ENCODE measurements around the gene RPS15.
"Not testable (repeated sequence)": the region's sequence is repeated elsewhere in the genome, so short reads cannot be mapped to it uniquely, and the experiment has no call there.

Gene RPS15

DNA sequence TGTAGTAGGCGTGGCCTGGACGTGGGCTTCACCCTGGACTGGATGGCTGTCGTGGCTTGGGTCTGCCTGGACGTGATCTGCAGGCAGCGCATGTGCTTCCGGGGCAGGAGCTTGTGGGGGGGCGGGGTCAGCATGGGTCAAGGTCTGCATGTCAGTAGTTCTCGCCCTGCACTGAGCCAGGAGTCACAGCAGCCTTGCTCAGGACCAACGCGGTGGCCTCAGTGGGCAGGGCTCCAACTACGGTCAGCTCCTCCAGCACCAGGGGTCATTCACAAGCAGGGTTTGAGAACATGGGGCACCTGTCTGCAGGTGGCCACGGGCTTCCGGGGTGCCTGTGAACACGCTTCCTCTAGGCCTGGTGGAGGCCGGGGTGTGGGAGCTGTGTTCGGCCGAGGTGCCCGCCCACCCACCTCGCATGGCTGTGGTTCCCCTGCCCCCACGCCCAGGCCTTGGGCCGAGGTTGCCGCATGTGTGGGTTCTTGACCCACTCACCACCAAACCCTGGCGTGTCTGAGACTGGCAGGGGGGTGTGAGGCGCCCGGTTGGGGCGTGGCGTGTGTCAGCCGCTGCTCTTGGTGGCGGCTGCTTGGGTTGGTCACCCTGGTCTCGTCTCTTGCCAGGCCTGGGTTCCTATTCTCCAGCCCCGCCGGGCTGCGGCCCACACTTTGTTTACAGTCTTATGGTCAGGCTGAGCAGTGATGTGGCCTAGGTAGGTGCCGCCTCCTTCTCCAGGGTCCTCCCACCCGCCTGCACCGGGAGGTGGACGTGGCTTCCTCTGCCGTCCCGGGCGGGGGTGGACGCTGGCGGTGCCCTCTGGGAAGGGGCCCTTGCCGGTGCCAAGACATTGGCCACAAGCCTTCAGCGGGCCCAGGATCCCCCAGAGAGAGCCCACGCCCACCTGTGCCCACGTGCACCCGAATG lies 4.8 kb upstream of the RPS15 start:
- H3K4me2 ChIP-seq (ENCODE audit: low read length), result no peak overlapping the region
- peaks cover 9% of the 10 kb centered on the region for H3K4me1 ChIP-seq (ENCODE audit: control insufficient read depth, insufficient read depth, low read length)
- no peaks in the 10 kb centered on the region for H3K27me3 ChIP-seq (ENCODE audit: control insufficient read depth, insufficient read depth, low read length)
- peaks cover 63% of the 10 kb centered on the region for H3K36me3 ChIP-seq (ENCODE audit: insufficient read depth, low read length)
- H3K9ac ChIP-seq (ENCODE audit: low read depth, low read length), result no peak overlapping the region
- no peak overlapping the region for H3K4me3 ChIP-seq (ENCODE audit: low read length)
- H3K9me3 ChIP-seq (replicated peaks; ENCODE audit: low read length), result no peaks in the 10 kb centered on the region

- Histone ChIP-seq H3K36me3 (ENCODE audit: insufficient read depth, low read length) (peaks cover 58% of the 10 kb centered on the region), H3K9ac (ENCODE audit: low read depth, low read length) (no peak overlapping the region), H3K27me3 (ENCODE audit: control insufficient read depth, insufficient read depth, low read length) (no peaks in the 10 kb centered on the region), H3K4me2 (ENCODE audit: low read length) (no peak overlapping the region), H3K4me3 (ENCODE audit: low read length) (no peak overlapping the region), H3K9me3 (replicated peaks; ENCODE audit: low read length) (no peaks in the 10 kb centered on the region), H3K4me1 (ENCODE audit: control insufficient read depth, insufficient read depth, low read length) (peaks cover 9% of the 10 kb centered on the region)
These were observed 4.2 kb upstream of the RPS15 start for GRCh38 chr19:1434040-1434366.

DNA sequence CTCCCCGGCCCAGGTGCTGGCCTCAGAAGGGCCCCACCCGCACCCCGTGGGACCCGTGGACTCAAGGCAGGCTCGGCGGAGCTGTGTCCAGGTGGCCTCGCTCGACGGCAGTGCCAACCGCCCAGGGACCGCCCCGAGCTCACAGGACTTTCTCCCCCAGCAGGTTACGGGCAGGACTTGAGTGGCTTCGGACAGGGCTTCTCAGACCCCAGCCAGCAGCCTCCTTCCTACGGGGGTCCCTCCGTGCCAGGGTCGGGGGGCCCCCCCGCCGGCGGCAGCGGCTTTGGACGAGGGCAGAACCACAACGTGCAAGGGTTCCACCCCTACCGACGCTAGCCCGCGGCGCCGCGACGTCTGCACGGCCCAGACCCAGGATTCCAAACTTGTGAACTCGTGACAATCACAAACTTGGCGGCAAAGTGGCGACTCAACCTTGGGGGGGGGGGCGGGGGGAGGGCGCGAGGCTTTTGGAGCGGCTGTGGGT lies 3.6 kb upstream of the RPS15 start:
- H3K4me1 ChIP-seq (ENCODE audit: control insufficient read depth, insufficient read depth, low read length), result peaks cover 11% of the 10 kb centered on the region
- no peak overlapping the region for H3K4me2 ChIP-seq (ENCODE audit: low read length)
- H3K9ac ChIP-seq (ENCODE audit: low read depth, low read length), result no peak overlapping the region
- no peak overlapping the region for H3K4me3 ChIP-seq (ENCODE audit: low read length)
- H3K9me3 ChIP-seq (replicated peaks; ENCODE audit: low read length), result no peaks in the 10 kb centered on the region
- H3K27me3 ChIP-seq (ENCODE audit: control insufficient read depth, insufficient read depth, low read length), result no peaks in the 10 kb centered on the region
- peaks cover 57% of the 10 kb centered on the region for H3K36me3 ChIP-seq (ENCODE audit: insufficient read depth, low read length)

GRCh38 chr19:1435378-1435989 lies 2.7 kb upstream of the RPS15 start:
- peaks cover 62% of the 10 kb centered on the region for H3K36me3 ChIP-seq (ENCODE audit: insufficient read depth, low read length)
- no peak overlapping the region for H3K4me3 ChIP-seq (ENCODE audit: low read length)
- H3K9me3 ChIP-seq (replicated peaks; ENCODE audit: low read length), result no peaks in the 10 kb centered on the region
- no peak overlapping the region for H3K9ac ChIP-seq (ENCODE audit: low read depth, low read length)
- peaks cover 19% of the 10 kb centered on the region for H3K4me1 ChIP-seq (ENCODE audit: control insufficient read depth, insufficient read depth, low read length)
- H3K4me2 ChIP-seq (ENCODE audit: low read length), result no peak overlapping the region
- no peaks in the 10 kb centered on the region for H3K27me3 ChIP-seq (ENCODE audit: control insufficient read depth, insufficient read depth, low read length)

GRCh38 chr19:1437609-1438008 lies 587 bp upstream of the RPS15 start:
- no peak overlapping the region for H3K4me3 ChIP-seq (ENCODE audit: low read length)
- H3K9ac ChIP-seq (ENCODE audit: low read depth, low read length), result peak overlapping the region; percentile 25
- no peaks in the 10 kb centered on the region for H3K9me3 ChIP-seq (replicated peaks; ENCODE audit: low read length)
- H3K4me2 ChIP-seq (ENCODE audit: low read length), result peak overlapping the region; percentile 56
- peaks cover 24% of the 10 kb centered on the region for H3K4me1 ChIP-seq (ENCODE audit: control insufficient read depth, insufficient read depth, low read length)
- no peaks in the 10 kb centered on the region for H3K27me3 ChIP-seq (ENCODE audit: control insufficient read depth, insufficient read depth, low read length)
- peaks cover 70% of the 10 kb centered on the region for H3K36me3 ChIP-seq (ENCODE audit: insufficient read depth, low read length)

- H3K4me3 ChIP-seq (ENCODE audit: low read length), result peak overlapping the region; percentile 98
- peaks cover 62% of the 10 kb centered on the region for H3K36me3 ChIP-seq (ENCODE audit: insufficient read depth, low read length)
- H3K4me1 ChIP-seq (ENCODE audit: control insufficient read depth, insufficient read depth, low read length), result peaks cover 25% of the 10 kb centered on the region
These were observed 748 bp downstream of the RPS15 start for GRCh38 chr19:1438933-1439354.

DNA sequence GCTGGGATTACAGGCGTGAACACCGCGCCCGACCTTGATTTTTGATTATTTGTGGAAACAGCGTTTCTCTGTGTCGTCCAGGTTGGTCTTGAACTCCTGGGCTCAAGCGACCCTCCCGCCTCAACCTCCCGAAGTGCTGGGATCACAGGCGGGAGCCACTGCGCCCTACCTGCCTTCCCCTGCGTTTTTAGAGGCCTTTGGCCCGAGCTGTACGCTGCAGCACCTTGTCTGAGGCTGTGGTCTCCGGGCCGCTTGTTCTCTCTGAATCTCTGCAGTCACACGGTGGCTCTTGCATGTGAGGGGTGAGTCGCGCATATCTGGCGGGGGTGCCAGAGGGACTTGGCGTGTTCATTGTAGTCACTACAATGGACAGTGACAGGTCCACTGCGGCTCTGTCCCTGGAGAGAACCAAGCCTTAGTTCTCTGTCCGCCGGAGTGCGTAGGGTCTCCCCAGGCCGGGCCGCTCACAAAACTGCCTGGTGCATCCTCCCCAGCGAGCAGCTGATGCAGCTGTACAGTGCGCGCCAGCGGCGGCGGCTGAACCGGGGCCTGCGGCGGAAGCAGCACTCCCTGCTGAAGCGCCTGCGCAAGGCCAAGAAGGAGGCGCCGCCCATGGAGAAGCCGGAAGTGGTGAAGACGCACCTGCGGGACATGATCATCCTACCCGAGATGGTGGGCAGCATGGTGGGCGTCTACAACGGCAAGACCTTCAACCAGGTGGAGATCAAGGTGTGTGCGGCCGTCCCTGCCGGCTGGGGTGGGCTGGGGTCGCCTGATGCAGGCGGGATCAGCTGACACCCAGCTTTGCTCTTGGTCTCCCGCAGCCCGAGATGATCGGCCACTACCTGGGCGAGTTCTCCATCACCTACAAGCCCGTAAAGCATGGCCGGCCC lies 1.6 kb downstream of the RPS15 start:
- not testable (repeated sequence) for H3K9me3 ChIP-seq (replicated peaks; ENCODE audit: low read length); H3K27me3 ChIP-seq (ENCODE audit: control insufficient read depth, insufficient read depth, low read length)
- peaks cover 26% of the 10 kb centered on the region for H3K4me1 ChIP-seq (ENCODE audit: control insufficient read depth, insufficient read depth, low read length)
- H3K4me3 ChIP-seq (ENCODE audit: low read length), result peak overlapping the region; percentile 98
- peak overlapping the region; percentile 99 for H3K9ac ChIP-seq (ENCODE audit: low read depth, low read length)
- peaks cover 54% of the 10 kb centered on the region for H3K36me3 ChIP-seq (ENCODE audit: insufficient read depth, low read length)
- peak overlapping the region; percentile 99 for H3K4me2 ChIP-seq (ENCODE audit: low read length)

More at GRCh38 chr19:1438933-1439354, 748 bp downstream of the RPS15 start:
- Histone ChIP-seq H3K9ac (ENCODE audit: low read depth, low read length) (peak overlapping the region; percentile 99), H3K9me3 (replicated peaks; ENCODE audit: low read length) (no peaks in the 10 kb centered on the region), H3K27me3 (ENCODE audit: control insufficient read depth, insufficient read depth, low read length) (no peaks in the 10 kb centered on the region), H3K4me2 (ENCODE audit: low read length) (peak overlapping the region; percentile 99)

- Histone ChIP-seq H3K4me1 (ENCODE audit: control insufficient read depth, insufficient read depth, low read length) (peaks cover 28% of the 10 kb centered on the region), H3K36me3 (ENCODE audit: insufficient read depth, low read length) (peaks cover 49% of the 10 kb centered on the region), H3K27me3 (ENCODE audit: control insufficient read depth, insufficient read depth, low read length) (no peaks in the 10 kb centered on the region), H3K4me3 (ENCODE audit: low read length) (peak overlapping the region; percentile 98), H3K4me2 (ENCODE audit: low read length) (peak overlapping the region; percentile 99), H3K9ac (ENCODE audit: low read depth, low read length) (peak overlapping the region; percentile 29), H3K9me3 (replicated peaks; ENCODE audit: low read length) (no peaks in the 10 kb centered on the region)
These were observed 2.2 kb downstream of the RPS15 start for GRCh38 chr19:1440418-1440801.

- H3K9ac ChIP-seq (ENCODE audit: low read depth, low read length), result peak overlapping the region; percentile 29
- no peak overlapping the region for H3K4me3 ChIP-seq (ENCODE audit: low read length)
- peaks cover 44% of the 10 kb centered on the region for H3K36me3 ChIP-seq (ENCODE audit: insufficient read depth, low read length)
- no peaks in the 10 kb centered on the region for H3K9me3 ChIP-seq (replicated peaks; ENCODE audit: low read length)
- H3K27me3 ChIP-seq (ENCODE audit: control insufficient read depth, insufficient read depth, low read length), result no peaks in the 10 kb centered on the region
- H3K4me2 ChIP-seq (ENCODE audit: low read length), result peak overlapping the region; percentile 29
- H3K4me1 ChIP-seq (ENCODE audit: control insufficient read depth, insufficient read depth, low read length), result peaks cover 30% of the 10 kb centered on the region
These were observed 2.8 kb downstream of the RPS15 start for GRCh38 chr19:1441022-1441426.

DNA sequence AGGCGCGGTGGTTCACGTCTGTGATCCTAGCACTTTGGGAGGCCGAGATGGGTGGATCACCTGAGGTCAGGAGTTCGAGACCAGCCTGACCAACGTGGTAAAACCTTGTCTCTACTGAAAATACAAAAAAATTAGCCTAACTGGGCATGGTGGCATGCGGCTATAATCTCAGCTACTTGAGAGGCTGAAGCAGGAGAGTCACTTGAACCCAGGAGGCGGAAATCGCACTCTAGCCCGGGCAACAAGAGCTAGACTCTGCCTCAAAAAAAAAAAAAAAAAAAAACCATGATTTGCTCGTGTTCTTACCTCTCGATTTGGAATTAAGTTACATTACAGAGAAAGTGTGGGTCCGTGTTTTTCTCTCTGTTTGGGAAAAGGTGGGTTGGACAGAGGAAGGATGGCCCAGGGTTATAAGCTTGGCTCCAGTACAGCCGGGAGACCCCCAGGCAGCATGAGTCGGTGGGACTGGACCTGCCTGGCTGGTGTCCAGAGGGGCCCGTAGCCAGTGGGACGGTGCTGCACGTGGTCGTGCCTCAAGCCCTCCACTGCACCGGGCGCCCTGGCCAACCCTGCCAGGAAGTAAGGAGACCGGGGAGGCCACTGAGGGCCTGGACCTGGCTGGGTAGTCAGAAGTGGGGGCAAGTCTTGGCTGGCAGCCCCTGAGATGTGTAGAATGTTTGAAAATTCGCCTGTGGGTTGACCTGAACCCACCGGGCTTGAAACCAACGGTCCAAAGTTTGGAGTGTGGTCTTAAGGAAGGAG lies 3.7 kb downstream of the RPS15 start:
- H3K9ac ChIP-seq (ENCODE audit: low read depth, low read length), result peak overlapping the region; percentile 14
- peaks cover 6% of the 10 kb centered on the region for H3K27me3 ChIP-seq (ENCODE audit: control insufficient read depth, insufficient read depth, low read length)
- no peak overlapping the region for H3K4me3 ChIP-seq (ENCODE audit: low read length)
- H3K4me2 ChIP-seq (ENCODE audit: low read length), result no peak overlapping the region
- H3K4me1 ChIP-seq (ENCODE audit: control insufficient read depth, insufficient read depth, low read length), result peaks cover 30% of the 10 kb centered on the region
- H3K36me3 ChIP-seq (ENCODE audit: insufficient read depth, low read length), result peaks cover 40% of the 10 kb centered on the region
- H3K9me3 ChIP-seq (replicated peaks; ENCODE audit: low read length), result no peaks in the 10 kb centered on the region

Data from skeletal muscle satellite cell (primary cell).